22Rv1 (cell line): ENCODE measurements around the gene COPRS.

ENCODE experiments used
- ZFX ChIP-seq: fragments of 450-650 bp; IDR thresholded peaks from 2 replicates; pipeline ENCODE4 v1.6.1; 2017; ENCODE audit warnings: antibody characterized with exemption, borderline replicate concordance
- TF ChIP-seq, protein P1 (sequence below): fragments of 450-650 bp; IDR thresholded peaks from 2 replicates; pipeline ENCODE4 v1.5.1; 2017; ENCODE audit warnings: mild to moderate bottlenecking

DNA sequence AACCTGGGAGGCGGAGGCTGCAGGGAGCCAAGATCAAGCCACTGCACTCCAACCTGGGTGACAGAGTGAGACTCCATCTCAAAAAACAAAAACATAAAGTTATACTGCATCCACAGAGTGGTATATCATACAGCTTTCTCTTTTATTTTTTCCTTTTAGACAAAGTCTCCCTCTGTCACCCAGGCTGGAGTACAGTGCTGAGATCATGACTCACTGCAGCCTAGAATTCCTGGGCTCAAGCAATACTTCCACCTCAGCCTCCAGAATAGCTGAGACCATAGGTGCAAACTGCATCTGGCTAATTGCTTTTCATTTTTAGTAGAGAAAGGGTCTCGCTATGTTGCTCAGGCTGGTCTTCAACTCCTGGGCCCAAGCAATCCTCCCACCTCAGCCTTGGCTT, 10.0 kb upstream of the COPRS start:
- TF ChIP-seq, protein P1, sequence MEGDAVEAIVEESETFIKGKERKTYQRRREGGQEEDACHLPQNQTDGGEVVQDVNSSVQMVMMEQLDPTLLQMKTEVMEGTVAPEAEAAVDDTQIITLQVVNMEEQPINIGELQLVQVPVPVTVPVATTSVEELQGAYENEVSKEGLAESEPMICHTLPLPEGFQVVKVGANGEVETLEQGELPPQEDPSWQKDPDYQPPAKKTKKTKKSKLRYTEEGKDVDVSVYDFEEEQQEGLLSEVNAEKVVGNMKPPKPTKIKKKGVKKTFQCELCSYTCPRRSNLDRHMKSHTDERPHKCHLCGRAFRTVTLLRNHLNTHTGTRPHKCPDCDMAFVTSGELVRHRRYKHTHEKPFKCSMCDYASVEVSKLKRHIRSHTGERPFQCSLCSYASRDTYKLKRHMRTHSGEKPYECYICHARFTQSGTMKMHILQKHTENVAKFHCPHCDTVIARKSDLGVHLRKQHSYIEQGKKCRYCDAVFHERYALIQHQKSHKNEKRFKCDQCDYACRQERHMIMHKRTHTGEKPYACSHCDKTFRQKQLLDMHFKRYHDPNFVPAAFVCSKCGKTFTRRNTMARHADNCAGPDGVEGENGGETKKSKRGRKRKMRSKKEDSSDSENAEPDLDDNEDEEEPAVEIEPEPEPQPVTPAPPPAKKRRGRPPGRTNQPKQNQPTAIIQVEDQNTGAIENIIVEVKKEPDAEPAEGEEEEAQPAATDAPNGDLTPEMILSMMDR: no peak
- TF ChIP-seq ZFX: no peak
